Pons (tissue), 1 donor: Measurements from ENCODE around the gene ZNF200.
"Not testable (repeated sequence)": the region's sequence is repeated elsewhere in the genome, so short reads cannot be mapped to it uniquely, and the experiment has no call there.

ENCODE experiments used
- DNase-seq: peaks from one replicate; pipeline ENCODE4 v3.0.0-alpha.2; 2016; ENCODE audit warnings: low spot score

The ZNF200 gene

DNA sequence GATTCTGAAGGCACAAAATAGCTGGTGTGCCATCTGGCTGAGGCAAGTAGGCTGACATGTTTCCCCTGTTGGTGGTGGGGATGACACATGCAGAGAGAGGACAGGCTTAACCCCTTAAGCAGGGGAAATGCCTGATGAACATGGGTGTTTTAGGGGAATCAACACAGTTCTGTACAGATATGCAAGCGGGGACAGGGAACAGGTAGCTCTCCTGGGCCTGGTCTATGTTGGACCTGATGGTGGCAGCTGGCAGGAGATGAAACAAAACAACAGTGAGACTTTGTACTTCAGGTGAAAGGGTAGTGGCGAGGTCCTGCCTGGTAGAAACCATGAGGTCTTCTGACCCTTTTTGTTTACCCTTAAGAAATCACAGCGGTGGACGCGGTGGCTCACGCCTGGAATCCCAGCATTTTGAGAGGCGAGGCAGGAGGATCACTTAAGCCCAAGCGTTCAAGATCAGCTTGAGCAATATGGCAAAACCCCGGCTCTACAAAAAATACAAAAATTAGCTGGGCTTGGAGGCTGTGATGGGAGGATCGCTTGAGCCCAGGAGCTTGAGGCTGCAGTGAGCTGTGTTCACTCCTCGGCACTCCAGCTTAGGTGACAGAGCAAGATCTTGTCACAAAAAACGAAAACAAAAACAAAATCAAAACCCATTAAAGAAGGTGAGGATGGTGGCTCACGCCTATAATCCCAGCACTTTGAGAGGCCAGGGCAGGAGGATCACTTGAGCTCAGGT, 36.5 kb downstream of the ZNF200 start:
- DNase-seq = no peak

DNA sequence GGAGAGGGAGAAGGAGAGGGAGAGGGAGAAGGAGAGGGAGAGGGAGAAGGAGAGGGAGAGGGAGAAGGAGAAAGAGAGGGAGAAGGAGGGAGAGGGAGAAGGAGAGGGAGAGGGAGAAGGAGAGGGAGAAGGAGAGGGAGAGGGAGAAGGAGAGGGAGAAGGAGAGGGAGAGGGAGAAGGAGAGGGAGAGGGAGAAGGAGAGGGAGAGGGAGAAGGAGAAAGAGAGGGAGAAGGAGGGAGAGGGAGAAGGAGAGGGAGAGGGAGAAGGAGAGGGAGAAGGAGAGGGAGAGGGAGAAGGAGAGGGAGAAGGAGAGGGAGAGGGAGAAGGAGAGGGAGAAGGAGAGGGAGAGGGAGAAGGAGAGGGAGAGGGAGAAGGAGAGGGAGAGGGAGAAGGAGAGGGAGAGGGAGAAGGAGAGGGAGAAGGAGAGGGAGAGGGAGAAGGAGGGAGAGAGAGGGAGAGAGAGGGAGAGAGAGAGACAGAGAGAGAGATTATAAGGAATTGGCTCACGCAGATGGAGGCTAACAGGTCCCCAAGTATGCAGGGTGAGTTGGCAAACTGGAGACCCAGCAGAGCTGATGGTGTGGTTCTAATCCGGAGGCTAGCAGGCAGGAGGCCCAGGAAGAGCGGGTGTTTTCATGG, 37.1 kb downstream of the ZNF200 start:
- not testable (repeated sequence) for DNase-seq

DNA sequence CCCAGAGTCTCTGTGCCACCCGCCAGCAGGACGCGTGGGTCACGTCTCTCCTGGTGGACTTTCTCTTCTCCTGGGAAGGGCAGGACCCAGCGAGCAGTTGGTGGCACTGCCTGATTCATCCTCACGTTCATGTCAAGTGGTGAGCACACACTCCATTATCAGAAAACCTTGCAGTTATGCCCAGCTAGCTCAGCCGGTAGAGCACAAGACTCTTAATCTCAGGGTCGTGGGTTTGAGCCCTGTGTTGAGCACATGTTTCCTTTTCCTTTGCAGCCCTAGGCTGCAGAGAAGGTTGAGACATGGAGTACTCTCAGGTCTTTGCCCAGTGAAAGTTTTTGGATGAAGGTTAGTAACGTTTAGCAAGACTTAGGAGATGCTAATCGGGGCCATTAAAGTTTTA, 39.0 kb downstream of the ZNF200 start:
- DNase-seq = no peak

DNA sequence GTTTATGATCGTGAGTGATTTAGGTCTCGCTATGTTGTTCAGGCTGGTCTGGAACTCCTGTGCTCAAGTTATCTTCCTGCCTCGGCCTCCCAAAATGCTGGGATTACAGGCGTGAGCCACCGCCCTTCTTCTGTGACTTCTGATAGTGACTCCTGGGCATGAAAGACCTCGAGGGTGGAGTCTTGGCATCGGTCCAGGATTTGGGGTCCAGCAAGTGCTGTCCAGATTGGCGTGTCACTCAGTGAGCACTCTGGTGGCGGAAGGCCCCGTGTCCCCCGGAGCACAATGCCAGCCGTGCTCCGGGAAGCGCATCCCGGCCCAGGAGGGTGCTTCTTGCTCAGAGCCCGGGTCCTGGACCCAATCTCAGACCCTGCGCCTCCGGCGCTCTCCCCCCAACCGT, 40.2 kb downstream of the ZNF200 start:
- DNase-seq = no peak

DNA sequence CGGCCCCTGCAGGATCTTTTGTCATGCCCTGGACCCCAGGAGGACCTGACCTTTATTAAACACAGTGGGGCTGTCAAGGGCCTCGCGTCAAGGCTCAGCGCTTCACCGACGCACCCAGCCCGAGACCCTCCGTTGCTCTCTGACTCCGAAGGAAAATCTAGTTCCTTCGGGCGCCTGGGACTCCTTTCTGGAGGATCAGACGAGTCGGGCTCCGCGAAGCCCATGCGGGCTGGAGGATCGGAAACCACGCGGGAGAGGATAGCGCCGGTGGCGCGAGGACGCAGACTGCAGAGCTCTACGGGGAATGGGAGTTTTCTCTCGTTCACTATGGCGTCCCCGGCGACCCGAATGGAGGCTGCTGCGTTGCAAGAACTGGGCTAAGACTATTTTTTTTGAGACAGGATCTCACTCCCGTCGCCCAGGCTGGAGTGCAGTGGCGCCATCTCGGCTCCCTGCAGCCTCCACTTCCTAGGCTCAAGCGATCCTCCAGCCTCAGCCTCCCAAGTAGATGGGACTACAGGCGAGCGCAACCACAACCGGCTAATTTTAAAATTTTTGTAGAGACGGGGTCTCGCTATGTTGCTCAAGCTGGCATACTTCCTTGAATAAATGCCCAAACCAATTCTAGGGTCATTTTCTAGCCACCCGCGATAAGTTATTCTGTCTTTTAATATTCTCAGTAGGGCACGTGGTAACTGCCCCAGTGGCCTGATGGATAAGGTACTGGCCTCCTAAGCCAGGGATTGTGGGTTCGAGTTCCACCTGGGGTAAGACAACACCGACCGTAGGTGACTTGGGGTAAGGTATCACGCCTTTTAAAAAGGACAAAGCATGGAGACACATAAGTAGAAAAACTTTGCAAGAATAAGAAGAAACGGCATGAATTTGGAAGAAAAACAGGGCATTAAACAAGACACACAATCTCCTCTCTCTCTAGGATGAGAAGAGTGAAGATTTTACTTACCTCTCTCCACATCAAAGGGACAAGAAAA, 41.4 kb downstream of the ZNF200 start:
- no peak for DNase-seq

DNA sequence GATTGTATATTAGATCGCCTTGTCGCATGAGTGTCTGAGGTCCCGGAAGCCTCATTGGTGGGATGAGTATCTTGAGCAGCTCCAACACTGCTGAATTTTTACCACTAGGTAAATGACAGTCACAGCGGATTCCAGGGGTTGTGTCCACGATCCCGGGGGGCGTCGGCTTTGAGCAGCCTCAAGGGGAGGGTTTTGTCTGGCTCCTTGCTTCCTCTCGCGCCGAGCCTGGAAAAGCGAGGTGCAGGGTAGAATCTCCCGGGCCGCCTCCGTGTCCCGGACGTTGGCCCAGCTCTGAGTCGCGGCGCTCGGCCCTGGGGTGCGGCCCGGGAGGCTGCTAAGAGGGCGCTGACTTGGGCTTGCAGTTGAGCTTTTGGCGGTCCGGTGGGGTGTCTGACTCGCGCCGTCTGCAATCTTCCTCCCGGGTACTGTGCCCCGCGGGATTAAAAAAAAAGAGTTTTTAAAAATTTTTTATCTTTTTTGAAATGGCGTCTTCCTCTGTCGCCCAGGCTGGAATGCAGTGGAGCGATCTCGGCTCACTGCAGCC, 42.4 kb downstream of the ZNF200 start:
- DNase-seq = no peak

DNA sequence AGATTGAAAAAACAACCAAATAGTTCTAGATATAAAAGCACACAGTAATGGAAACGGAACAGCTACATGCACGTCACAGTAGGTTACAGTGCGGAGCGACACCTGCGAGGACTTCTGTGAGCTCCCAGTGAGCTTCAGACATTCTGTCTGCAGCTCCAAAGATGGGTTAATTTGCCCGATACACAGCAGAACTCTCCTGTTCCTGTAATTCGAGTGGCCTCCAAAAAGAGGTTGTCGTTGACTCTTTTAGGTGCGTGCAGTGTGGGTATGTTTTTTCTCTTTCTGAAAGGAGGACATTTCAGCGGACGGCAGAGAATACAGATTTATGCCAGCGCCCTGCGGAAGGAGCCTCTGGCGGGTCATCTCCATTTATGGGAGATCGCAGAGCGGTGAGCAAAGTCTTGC, 44.0 kb downstream of the ZNF200 start:
- DNase-seq = no peak

DNA sequence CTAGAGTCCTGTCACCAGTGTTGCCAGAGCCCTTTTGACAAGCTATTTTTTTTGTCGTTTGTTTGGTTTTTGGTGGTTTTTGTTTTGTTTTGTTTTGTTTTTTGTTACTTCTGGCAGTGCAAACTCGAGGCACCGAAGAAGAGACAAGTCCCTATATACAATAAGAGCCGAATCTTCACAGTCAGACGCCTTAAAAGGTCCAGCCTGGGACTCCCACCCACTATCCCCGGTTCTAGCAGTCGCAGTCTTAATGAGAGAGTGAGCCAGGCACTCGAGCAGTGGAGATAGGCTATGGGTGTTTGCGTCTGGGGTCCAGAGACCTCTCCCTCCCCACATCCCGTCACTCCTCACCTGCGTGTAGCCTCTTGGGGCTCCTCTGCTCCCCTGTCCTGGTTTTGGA, 45.1 kb downstream of the ZNF200 start:
- no peak for DNase-seq

DNA sequence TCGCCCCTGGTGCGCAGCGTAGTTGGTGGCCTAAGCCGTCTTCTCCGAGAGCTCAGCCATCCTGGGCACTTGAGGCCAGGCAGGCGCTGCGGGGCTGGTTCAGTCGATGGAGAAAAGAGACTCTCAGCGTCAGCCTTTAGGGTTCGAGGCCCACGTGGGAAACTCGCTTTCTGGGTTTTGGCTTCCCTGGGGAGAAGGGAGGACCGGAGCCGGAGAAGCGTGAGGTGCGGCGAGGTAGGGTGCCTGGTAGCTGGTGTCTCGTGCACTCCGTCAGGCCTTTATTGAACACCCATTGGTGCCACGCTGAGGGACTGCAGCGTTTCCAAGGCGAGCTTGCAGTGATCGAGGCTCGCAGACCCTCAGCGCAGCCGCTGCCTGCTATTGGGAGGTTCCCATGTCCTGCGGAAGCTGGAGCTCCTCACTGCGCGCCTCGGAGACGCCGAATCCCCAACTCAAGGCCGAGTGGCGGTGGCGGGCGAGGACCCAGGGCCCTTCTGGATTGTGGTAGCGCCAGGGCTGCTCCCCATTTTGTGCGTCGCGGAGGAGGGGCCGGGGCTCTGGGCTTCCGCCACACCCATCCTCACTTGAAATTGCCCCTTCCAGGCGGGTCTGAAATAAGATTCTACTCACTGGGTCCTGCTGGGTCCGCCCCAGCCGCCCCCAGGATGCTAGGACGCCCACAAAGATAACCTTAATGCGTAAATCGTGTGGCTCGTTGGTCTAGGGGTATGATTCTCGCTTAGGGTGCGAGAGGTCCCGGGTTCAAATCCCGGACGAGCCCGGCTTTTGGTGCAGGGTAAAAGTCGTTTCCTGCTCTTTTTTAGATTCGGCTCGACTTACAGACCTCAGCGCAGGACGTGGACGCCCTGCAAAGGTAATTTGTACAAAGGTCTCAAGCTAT, 45.8 kb downstream of the ZNF200 start:
- DNase-seq = no peak

DNA sequence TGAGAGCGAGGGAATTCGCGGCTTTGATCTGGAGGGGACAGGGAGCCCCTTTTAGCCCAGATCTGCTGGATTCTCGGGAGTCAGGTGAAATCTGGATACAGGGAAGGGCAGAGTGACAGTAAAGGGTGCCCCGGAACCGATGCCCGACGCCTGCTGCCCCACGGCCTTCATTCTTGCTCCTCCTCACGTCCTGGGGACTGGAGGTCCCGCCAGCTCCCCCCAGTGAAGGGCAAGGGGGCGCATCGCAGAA, 46.4 kb downstream of the ZNF200 start:
- no peak for DNase-seq

DNA sequence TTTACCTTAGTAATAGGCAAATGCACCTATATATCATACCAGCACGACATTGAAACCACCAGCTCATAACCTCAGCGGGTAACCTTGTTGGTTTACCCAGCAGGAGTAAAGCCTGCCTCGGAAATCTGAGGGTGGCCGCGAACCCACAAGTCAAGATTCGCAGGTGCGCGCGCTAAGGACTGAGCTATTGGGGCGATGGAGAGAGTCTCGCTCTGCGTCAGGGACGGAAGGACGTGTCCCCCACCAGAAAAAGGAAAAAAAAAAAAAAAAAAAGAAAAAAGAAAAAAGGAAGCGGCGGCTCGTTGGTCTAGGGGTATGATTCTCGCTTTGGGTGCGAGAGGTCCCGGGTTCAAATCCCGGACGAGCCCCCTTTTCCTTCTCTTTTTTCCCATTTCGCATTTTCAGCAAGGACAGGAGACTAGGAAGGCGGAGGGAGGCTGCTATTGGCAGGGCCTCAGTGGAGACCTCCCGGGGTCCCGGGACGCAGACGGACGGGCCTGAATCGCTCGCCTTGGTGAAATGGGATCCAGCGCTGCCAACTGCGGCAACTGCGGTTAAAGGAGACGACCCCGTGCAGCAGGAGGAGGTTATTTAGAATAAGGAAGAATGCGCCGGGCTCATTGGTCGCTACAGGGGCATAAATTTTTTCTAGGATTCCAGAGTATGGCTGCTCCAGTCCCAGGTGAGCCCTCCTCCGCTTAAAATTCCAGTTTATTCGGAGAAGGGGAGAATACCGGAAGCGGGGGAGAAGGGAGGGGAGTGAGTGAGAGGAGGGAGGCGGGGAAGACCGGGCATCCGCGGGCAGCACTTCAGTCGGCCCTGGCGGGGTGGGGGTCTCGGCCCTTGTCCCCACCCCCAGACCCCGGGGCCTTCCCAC, 46.9 kb downstream of the ZNF200 start, which contains the start of gene OR1F1:
TSS of gene OR1F1 (plus strand) at position 407 of the 877 bp plus-strand sequence.
- DNase-seq = no peak

DNA sequence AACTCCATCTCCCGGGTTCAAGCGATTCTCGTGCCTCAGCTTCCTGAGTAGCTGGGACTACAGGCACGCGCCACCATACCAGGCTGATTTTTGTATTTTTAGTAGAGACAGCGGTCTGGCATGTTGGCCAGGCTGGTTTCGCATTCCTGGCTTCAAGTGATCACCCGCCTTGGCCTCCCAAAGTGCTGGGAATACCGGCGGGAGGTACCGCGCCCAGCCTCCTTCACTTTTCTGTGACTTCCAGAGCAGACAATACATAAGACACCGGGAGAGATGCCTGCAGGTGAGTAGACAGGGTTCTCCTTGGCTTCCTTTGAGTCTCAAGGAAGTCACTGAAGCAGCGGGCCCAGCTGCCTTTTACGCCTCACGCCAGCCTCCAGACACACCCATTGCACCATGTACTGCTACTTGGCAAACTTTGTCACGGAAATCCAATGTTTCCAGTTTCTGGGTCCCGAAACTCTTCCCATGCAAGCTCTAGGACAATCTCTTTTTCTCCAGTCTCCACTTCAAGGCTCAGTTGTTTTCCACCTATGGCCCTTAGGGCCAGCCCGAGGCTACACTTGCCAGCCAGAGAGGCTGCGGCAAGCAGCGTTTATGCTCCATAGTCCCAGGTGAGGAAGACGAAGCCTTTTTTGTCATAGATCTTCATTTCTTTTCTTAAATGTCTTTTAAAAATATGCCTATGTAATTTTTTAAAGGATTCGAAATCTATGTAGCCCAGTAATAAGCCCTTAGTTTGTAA, 47.8 kb downstream of the ZNF200 start:
- no peak for DNase-seq

DNA sequence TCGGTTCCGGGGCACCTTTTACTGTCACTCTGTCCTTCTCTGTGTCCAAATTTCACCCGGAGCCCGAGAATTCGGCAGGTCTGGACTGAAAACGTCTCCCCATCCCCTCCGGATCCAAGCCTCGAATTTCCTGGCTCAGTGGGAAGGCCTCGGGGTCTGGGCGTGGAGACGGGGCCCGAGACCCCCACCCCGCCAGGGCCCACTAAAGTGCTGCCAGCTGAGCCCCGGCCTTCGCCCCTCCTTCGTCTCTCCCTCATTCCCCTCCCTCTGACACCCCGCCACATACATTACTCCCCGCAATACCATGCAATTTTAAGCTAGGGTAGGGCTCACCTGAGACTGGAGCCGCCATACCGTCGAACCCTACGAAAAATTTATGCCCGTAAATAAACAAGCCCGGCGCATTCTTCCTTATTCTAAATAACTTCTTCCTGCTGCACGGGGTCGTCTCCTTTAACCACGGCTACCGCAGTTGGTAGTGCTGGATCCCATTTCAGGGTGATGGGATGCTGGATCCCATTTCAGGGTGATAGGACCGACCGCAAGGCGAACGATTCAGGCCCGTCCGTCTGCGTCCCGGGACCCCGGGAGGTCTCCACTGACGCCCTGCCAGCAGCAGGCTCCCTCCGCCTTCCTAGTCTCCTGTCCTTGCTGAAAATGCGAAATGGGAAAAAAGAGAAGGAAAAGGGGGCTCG, 51.4 kb downstream of the ZNF200 start:
- no peak for DNase-seq

DNA sequence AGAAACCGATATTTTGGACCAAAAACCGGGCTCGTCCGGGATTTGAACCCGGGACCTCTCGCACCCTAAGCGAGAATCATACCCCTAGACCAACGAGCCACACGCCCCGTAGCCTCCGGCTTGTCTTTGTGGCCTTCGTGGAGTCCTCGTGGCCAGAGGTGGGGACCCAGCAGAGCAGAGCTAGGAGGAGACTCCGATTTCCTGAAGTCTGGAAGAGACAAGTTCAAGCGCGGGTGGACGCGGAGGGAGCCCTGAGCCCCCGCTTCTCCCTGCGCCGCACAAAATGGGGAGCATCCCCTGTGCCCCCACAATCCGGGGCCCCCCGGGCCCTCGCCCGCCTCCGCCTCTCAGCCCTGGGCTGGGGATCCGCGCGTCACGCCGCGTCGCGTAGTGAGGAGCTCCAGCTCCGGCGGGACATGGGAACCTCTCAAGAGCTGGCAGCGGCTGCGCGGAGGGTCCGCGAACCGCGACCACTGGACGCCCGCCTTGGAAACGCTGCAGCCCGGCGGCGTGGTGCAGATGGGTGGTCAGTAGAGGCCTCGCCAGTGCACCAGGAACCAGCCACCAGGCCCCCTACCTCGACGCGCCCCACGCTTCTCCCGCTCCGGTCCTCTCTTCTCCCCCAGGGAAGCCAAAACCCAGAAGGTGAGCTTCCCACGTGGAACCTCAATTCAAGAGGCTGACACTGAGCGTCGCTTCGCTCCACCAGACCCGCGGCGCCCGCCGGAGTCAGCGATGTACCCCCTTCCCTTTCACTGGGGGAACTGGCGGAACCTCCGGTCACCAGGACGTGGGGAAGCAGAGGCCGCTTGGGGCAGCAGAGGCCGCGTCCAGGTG, 52.1 kb downstream of the ZNF200 start:
- no peak for DNase-seq

DNA sequence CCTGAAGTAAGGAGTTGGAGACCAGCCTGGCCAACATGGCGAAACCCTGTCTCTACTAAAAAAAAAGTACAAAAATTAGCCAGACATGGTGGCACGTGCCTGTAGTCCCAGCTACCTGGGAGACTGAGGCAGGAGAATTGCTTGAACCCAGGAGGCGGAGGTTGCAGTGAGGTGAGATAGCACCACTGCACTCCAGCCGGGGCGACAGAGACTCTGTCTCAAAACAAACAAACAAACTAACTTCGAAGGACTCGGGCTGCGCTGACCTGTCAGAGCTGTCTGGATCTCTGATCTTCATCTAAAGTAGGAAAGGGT, 52.7 kb downstream of the ZNF200 start:
- DNase-seq = not testable (repeated sequence)

DNA sequence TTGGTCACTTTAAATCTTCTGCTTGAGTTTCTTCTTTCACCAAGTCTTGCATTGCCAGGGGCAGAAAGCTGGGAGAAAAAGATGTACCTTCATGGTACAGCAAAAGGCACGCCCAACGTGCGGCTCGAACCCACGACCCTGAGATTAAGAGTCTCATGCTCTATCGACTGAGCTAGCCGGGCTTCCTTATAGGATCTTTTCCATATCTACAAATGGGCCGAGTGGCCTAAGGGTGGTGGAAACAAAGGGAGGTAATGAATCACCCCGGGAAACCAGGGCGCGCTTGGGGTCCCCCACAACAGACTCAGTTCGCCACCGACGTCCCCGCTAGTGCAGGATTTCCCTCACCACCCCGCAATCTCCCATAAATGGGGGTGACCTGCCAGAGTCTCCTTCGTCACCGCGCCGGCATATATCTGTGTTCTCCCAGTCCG, 54.5 kb downstream of the ZNF200 start:
- no peak for DNase-seq

DNA sequence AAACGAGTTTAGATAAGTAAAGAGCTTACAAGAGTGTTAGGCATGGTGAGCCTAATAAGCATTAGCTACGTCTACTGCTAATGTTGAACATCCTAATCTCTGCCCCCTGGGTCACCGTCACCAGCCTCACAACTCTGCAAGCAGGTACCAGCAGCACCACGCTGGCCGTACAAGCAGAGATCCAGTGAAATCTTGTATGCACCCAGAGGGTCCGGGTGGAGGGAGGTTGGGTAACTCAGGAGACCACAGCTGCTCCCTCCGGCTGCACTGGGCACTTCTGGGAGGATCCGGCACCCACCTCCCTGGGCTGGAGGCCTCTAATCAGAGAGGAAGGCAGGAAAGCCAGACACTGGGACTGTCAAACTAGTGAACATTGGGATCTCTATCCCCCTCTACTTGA, 55.3 kb downstream of the ZNF200 start:
- DNase-seq = no peak
